Peyer's patch (tissue), 4 donors: ENCODE results near the gene HTR4.

ENCODE experiments used
- CTCF ChIP-seq, 6 experiments: fragments of 450-650 bp in 4 of 6; fragments of 200-600 bp in 2 of 6; sonication (generic) in 1 of 6; IDR thresholded peaks; one replicate each; pipeline ENCODE4 v1.5.1; 2017 to 2019; ENCODE audit warnings: antibody characterized with exemption in 6 of 6, mild to moderate bottlenecking in 3 of 6, moderate library complexity in 1 of 6
- POLR2A ChIP-seq, 2 donors: fragments of 450-650 bp; IDR thresholded peaks; one replicate each; pipeline ENCODE4 v1.5.1; 2017; ENCODE audit warnings: antibody characterized with exemption in 2 of 2, mild to moderate bottlenecking in 2 of 2, moderate library complexity in 2 of 2

GRCh38 chr5:148455185-148455584, 199.1 kb downstream of the HTR4 start:
- TF ChIP-seq POLR2A (IDR thresholded peaks at IDR 0.05) (no peak), CTCF (IDR thresholded peaks at IDR 0.05) (no peak)
